A673 (cell line): Measurements from ENCODE around the gene ZNF177. TPM values are rescaled to one million over a fixed set of nuclear protein-coding genes. Genes with fewer than 3 reads are reported as not detected.

Source experiments
- BruUV-seq: library from RNA; stranded (reverse); fragments of 400-500 nt; replicated peaks from 2 replicates; lab custom pipeline; 2021; lab: Mats Ljungman, UMichigan
- CTCF ChIA-PET: fragments of 300-600 bp; sonication (Branson Sonifier 250); formaldehyde crosslinking; loops from one replicate; lab custom pipeline; 2022; ENCODE audit warnings: antibody characterized with exemption; lab: Charles Lee
- POLR2A ChIA-PET: fragments of 300-600 bp; sonication (Branson Sonifier 250); formaldehyde crosslinking; loops from one replicate; lab custom pipeline; 2022; ENCODE audit warnings: antibody characterized with exemption; ENCODE audit not compliant: low non-redundant PET; lab: Charles Lee
- DNase-seq: peaks from one replicate; pipeline ENCODE4 v3.0.0-alpha.2; 2015; ENCODE audit warnings: low spot score
- H3K27ac ChIP-seq: fragments of 200-600 bp; sonication (generic); 2 replicates; pipeline ENCODE4 v1.5.1; 2016; ENCODE audit warnings: mixed run types, low read depth, mild to moderate bottlenecking, mixed read lengths, antibody characterized with exemption, low read length; ENCODE audit not compliant: poor library complexity, severe bottlenecking
- H3K27me3 ChIP-seq: fragments of 200-600 bp; sonication (generic); replicated peaks from 2 replicates; pipeline ENCODE4 v1.6.1; 2017; ENCODE audit warnings: mixed run types, low read depth, mild to moderate bottlenecking, mixed read lengths, antibody characterized with exemption, low read length; ENCODE audit not compliant: insufficient read depth, poor library complexity
- H3K36me3 ChIP-seq: fragments of 200-600 bp; sonication (generic); 2 replicates; pipeline ENCODE4 v1.6.1; 2016; ENCODE audit warnings: mixed run types, mild to moderate bottlenecking, mixed read lengths, antibody characterized with exemption, low read length; ENCODE audit not compliant: insufficient read depth, poor library complexity, severe bottlenecking
- H3K4me1 ChIP-seq: fragments of 200-600 bp; sonication (generic); 2 replicates; pipeline ENCODE4 v1.6.1; 2017; ENCODE audit warnings: mixed run types, mild to moderate bottlenecking, mixed read lengths, antibody characterized with exemption, low read length; ENCODE audit not compliant: insufficient read depth, poor library complexity, severe bottlenecking
- H3K4me3 ChIP-seq: fragments of 200-600 bp; sonication (generic); 2 replicates; pipeline ENCODE4 v1.5.1; 2016; ENCODE audit warnings: low read depth, mixed run types, mild to moderate bottlenecking, mixed read lengths, low read length; ENCODE audit not compliant: poor library complexity, severe bottlenecking
- H3K9me3 ChIP-seq: fragments of 200-600 bp; sonication (generic); 2 replicates; pipeline ENCODE4 v1.6.1; 2016; ENCODE audit warnings: mixed run types, low read depth, mild to moderate bottlenecking, mixed read lengths, antibody characterized with exemption, low read length; ENCODE audit not compliant: poor library complexity, severe bottlenecking
- CTCF ChIP-seq: fragments of 300-800, 200-600 bp; sonication (generic); conservative IDR thresholded peaks from 2 replicates; pipeline ENCODE4 v1.5.1; 2017; ENCODE audit warnings: low read depth, mild to moderate bottlenecking, antibody characterized with exemption, low read length, moderate library complexity, mixed read lengths
- EZH2 ChIP-seq: fragments of 200-600 bp; sonication (generic); IDR thresholded peaks from 2 replicates; pipeline ENCODE4 v1.6.1; 2017; ENCODE audit warnings: borderline replicate concordance, low read depth, mild to moderate bottlenecking, mixed read lengths, antibody characterized with exemption, low read length; ENCODE audit not compliant: poor library complexity, severe bottlenecking
- intact Hi-C: fragments of 100-400 bp; cut with micrococcal nuclease; formaldehyde crosslinking; loops from one replicate; pipeline ENCODE4 v1.10.0; 2022; ENCODE audit not compliant: unreplicated experiment
- total RNA-seq: library from RNA; stranded (reverse); gene quantifications from 2 replicates; pipeline ENCODE4 v1.2.3, GENCODE V29; 2021

The ZNF177 gene
- total RNA-seq, 1 experiment from 2014 or later: 3.8 TPM

- ChIA-PET POLR2A (no interaction called here), CTCF (no interaction called here)
- H3K4me1 ChIP-seq: no peaks in the 10 kb centered on the region
- no peak for TF ChIP-seq EZH2
- no peak for TF ChIP-seq CTCF
- no peak overlapping the region for H3K27ac ChIP-seq
- no peaks in the 10 kb centered on the region for H3K27me3 ChIP-seq
- intact Hi-C loops: no loop called here
- H3K9me3 ChIP-seq: peaks cover 52% of the 10 kb centered on the region
- no peak for DNase-seq
- no peak overlapping the region for H3K4me3 ChIP-seq
- no TSS peak for BruUV-seq
- H3K36me3 ChIP-seq: no peaks in the 10 kb centered on the region
Measured at GRCh38 chr19:9348253-9348652, 14.6 kb upstream of the ZNF177 start.

GRCh38 chr19:9348671-9349070 lies 14.1 kb upstream of the ZNF177 start:
- ChIA-PET POLR2A (no interaction called here), CTCF (no interaction called here)
- Histone ChIP-seq H3K4me3 (no peak overlapping the region), H3K4me1 (no peaks in the 10 kb centered on the region), H3K27ac (no peak overlapping the region), H3K9me3 (peaks cover 48% of the 10 kb centered on the region), H3K27me3 (no peaks in the 10 kb centered on the region), H3K36me3 (no peaks in the 10 kb centered on the region)
- DNase-seq: no peak
- TF ChIP-seq EZH2 (no peak), CTCF (no peak)
- BruUV-seq: no TSS peak
- intact Hi-C loops: no loop called here

- Histone ChIP-seq H3K4me3 (no peak overlapping the region), H3K27me3 (no peaks in the 10 kb centered on the region), H3K36me3 (no peaks in the 10 kb centered on the region), H3K4me1 (no peaks in the 10 kb centered on the region), H3K9me3 (peaks cover 22% of the 10 kb centered on the region), H3K27ac (no peak overlapping the region)
- DNase-seq: no peak
- no peak for TF ChIP-seq CTCF
- no peak for TF ChIP-seq EZH2
- ChIA-PET POLR2A (no interaction called here), CTCF (no interaction called here)
- BruUV-seq: no TSS peak
- intact Hi-C loops: no loop called here
Measured at GRCh38 chr19:9352505-9352904, 10.3 kb upstream of the ZNF177 start.
